Endothelial cell of umbilical vein (primary cell): ENCODE measurements around the gene ABCD3. TPM values are rescaled to one million over a fixed set of nuclear protein-coding genes. Genes with fewer than 3 reads are reported as not detected.

Source experiments
- BruUV-seq: library from RNA; stranded (reverse); fragments of 400-500 nt; replicated peaks from 2 replicates; lab custom pipeline; 2021; lab: Mats Ljungman, UMichigan
- CTCF ChIA-PET: fragments of 300-600, 350-600 bp; sonication (Branson Sonifier 250); formaldehyde crosslinking; loops from one replicate; lab custom pipeline; 2021; ENCODE audit warnings: antibody characterized with exemption, inconsistent platforms; lab: Charles Lee
- POLR2A ChIA-PET: fragments of 300-600, 350-600 bp; sonication (Branson Sonifier 250); formaldehyde crosslinking; loops from one replicate; lab custom pipeline; 2021; ENCODE audit warnings: antibody characterized with exemption, inconsistent platforms; lab: Charles Lee
- DNase-seq: peaks from one replicate; pipeline ENCODE4 v3.0.0-alpha.2; 2011; ENCODE audit warnings: low read depth, low spot score
- FAIRE-seq: peaks from 2 replicates; lab custom pipeline; 2011; peaks lifted over from hg19 to GRCh38; lab: Jason Lieb, UNC
- H2AFZ ChIP-seq: 2 replicates; pipeline ENCODE4 v1.6.0; 2012; ENCODE audit warnings: low read depth, low read length, control low read depth, inconsistent platforms
- H3K27ac ChIP-seq: 2 replicates; pipeline ENCODE4 v1.5.1; 2011; ENCODE audit warnings: low read depth, mild to moderate bottlenecking, control low read depth, low read length, moderate library complexity; ENCODE audit not compliant: insufficient read depth
- H3K27me3 ChIP-seq, 2 experiments: 2 replicates each; pipeline versions ENCODE4 v1.6.0 to v1.6.1; 2011; ENCODE audit warnings: low read length in 2 of 2, mixed read lengths in 1 of 2; ENCODE audit not compliant: control insufficient read depth in 2 of 2, insufficient read depth in 2 of 2
- H3K36me3 ChIP-seq, 2 experiments: 2 replicates in 1 of 2; 3 replicates in 1 of 2; pipeline ENCODE4 v1.5.1; 2011; ENCODE audit warnings: low read length in 2 of 2, mild to moderate bottlenecking in 1 of 2, moderate library complexity in 1 of 2; ENCODE audit not compliant: control insufficient read depth in 2 of 2, insufficient read depth in 2 of 2; ENCODE audit errors: extremely low read depth in 1 of 2
- H3K4me1 ChIP-seq: 3 replicates; pipeline ENCODE4 v1.5.1; 2011; ENCODE audit warnings: mild to moderate bottlenecking, low read length; ENCODE audit not compliant: control insufficient read depth, insufficient read depth; ENCODE audit errors: extremely low read depth
- H3K4me2 ChIP-seq: 2 replicates; pipeline ENCODE4 v1.6.1; 2011; ENCODE audit warnings: low read length, control low read depth, mixed read lengths; ENCODE audit not compliant: insufficient read depth
- H3K4me3 ChIP-seq, 3 experiments: fragments of 200-600 bp in 1 of 3; sonication (generic), shearing (Covaris generic) in 1 of 3; replicated peaks in 1 of 3; 2 replicates each; pipeline ENCODE4 v1.5.1; 2011 to 2016; ENCODE audit warnings: control low read depth in 3 of 3, low read length in 3 of 3, mild to moderate bottlenecking in 2 of 3, inconsistent platforms in 1 of 3, low read depth in 1 of 3, moderate library complexity in 1 of 3; ENCODE audit not compliant: insufficient read depth in 1 of 3
- H3K79me2 ChIP-seq: 2 replicates; pipeline ENCODE4 v1.6.0; 2012; ENCODE audit warnings: low read length, inconsistent platforms; ENCODE audit not compliant: control insufficient read depth, insufficient read depth
- H3K9ac ChIP-seq: replicated peaks from 2 replicates; pipeline ENCODE3; 2011; ENCODE audit warnings: low read length, control low read depth; ENCODE audit not compliant: insufficient read depth; ENCODE audit errors: extremely low read depth
- H3K9me1 ChIP-seq: replicated peaks from 3 replicates; pipeline ENCODE4 v1.6.0; 2011; ENCODE audit warnings: mild to moderate bottlenecking, low read length; ENCODE audit not compliant: control insufficient read depth, insufficient read depth; ENCODE audit errors: extremely low read depth
- H3K9me3 ChIP-seq: replicated peaks from 2 replicates; pipeline ENCODE4 v1.5.1; 2012; ENCODE audit warnings: low read length, inconsistent platforms; ENCODE audit not compliant: control insufficient read depth, insufficient read depth
- H4K20me1 ChIP-seq: replicated peaks from 2 replicates; pipeline ENCODE3; 2011; ENCODE audit warnings: mild to moderate bottlenecking, low read length; ENCODE audit not compliant: control insufficient read depth, insufficient read depth; ENCODE audit errors: extremely low read depth
- CTCF ChIP-seq, 2 donors: IDR thresholded peaks; 1 replicate in 1 of 2; 2 replicates in 1 of 2; pipeline ENCODE4 v1.5.1; 2011; ENCODE audit warnings: low read length in 2 of 2, mild to moderate bottlenecking in 2 of 2, moderate library complexity in 2 of 2, control low read depth in 1 of 2, inconsistent platforms in 1 of 2, low read depth in 1 of 2; ENCODE audit not compliant: insufficient read depth in 1 of 2; ENCODE audit errors: extremely low read depth in 1 of 2
- EZH2 ChIP-seq: IDR thresholded peaks from 2 replicates; pipeline ENCODE4 v1.6.1; 2012; ENCODE audit warnings: borderline replicate concordance, low read depth, mild to moderate bottlenecking, moderate library complexity, low read length, inconsistent platforms; ENCODE audit not compliant: severe bottlenecking
- GATA2 ChIP-seq: IDR thresholded peaks from 2 replicates; pipeline ENCODE4 v1.7.0; 2011; ENCODE audit warnings: low read depth, mild to moderate bottlenecking, moderate library complexity, mixed read lengths, low read length; ENCODE audit not compliant: insufficient read length, insufficient read depth
- JUN ChIP-seq: IDR thresholded peaks from 2 replicates; pipeline ENCODE4 v1.6.1; 2011; ENCODE audit warnings: borderline replicate concordance, low read depth; ENCODE audit not compliant: insufficient read length, insufficient read depth
- MAX ChIP-seq: IDR thresholded peaks from 2 replicates; pipeline ENCODE4 v1.6.1; 2011; ENCODE audit not compliant: insufficient read depth, insufficient read length
- POLR2A ChIP-seq: IDR thresholded peaks from 2 replicates; pipeline ENCODE4 v1.6.1; 2012; ENCODE audit warnings: low read depth, mild to moderate bottlenecking, control low read depth, low read length
- POLR2AphosphoS5 ChIP-seq: IDR thresholded peaks from 2 replicates; pipeline ENCODE4 v1.6.1; 2012; ENCODE audit warnings: low read depth, mild to moderate bottlenecking, control low read depth, low read length, moderate library complexity; ENCODE audit not compliant: insufficient read depth
- dilution Hi-C: fragments of 300-500 bp; cut with MboI; formaldehyde crosslinking; loops from one replicate; pipeline ENCODE4 v1.15.0; 2019; ENCODE audit warnings: low sequenced_read_pairs; ENCODE audit not compliant: extremely low pct_ligation_motif_present
- intact Hi-C: fragments of 100-400 bp; cut with micrococcal nuclease; formaldehyde crosslinking; loops from one replicate; pipeline ENCODE4 v1.10.0; 2022
- polyA plus RNA-seq, 4 experiments: library from polyadenylated mRNA; depleted of rRNA in 3 of 4; stranded (reverse) in 3 of 4; unstranded in 1 of 4; fragments of >200 nt; gene quantifications; 2 replicates each; pipeline versions ENCODE4 v1.2.1 to v1.2.3, GENCODE V29; 2011 to 2012; ENCODE audit warnings: missing spikeins in 1 of 4
- total RNA-seq: library from RNA; stranded (reverse); gene quantifications from 2 replicates; pipeline ENCODE4 v1.2.3, GENCODE V29; 2021

Gene ABCD3
- total and polyA plus RNA-seq, 2 donors (not counting 3 experiments of a cell fraction or from before 2014, with no cell fraction given): 6.3 to 31.6 TPM

- H3K9me1 ChIP-seq: no peaks in the 10 kb centered on the region
- H3K4me1 ChIP-seq: no peaks in the 10 kb centered on the region
- no peak overlapping the region for H3K27ac ChIP-seq
- intact Hi-C loops (no loop called here), dilution Hi-C loops (no loop called here)
- H3K9me3 ChIP-seq: no peaks in the 10 kb centered on the region
- no peak overlapping the region for H3K9ac ChIP-seq
- H4K20me1 ChIP-seq: no peaks in the 10 kb centered on the region
- CTCF ChIA-PET: no interaction called here
- H3K79me2 ChIP-seq: no peaks in the 10 kb centered on the region
- H3K36me3 ChIP-seq: no peaks in the 10 kb centered on the region
- no TSS peak for BruUV-seq
- no peak overlapping the region for H3K4me2 ChIP-seq
- no peak overlapping the region for H2AFZ ChIP-seq
- DNase-seq: no peak
- TF ChIP-seq POLR2A (no peak), JUN (no peak), MAX (no peak), POLR2AphosphoS5 (no peak), GATA2 (no peak), EZH2 (no peak)
- H3K27me3 ChIP-seq: peaks cover 0 to 1% of the 10 kb centered on the region in 2 experiments
- POLR2A ChIA-PET: no interaction called here
- H3K4me3 ChIP-seq: no peak overlapping the region
- no peak for FAIRE-seq
Measured at GRCh38 chr1:94550800-94551241, 132.6 kb downstream of the ABCD3 start.

GRCh38 chr1:94551449-94551848, 133.3 kb downstream of the ABCD3 start:
- intact Hi-C loops (no loop called here), dilution Hi-C loops (no loop called here)
- Histone ChIP-seq H3K9ac (no peak overlapping the region), H3K4me3 (no peak overlapping the region), H3K79me2 (no peaks in the 10 kb centered on the region), H2AFZ (no peak overlapping the region), H3K27me3 (peaks cover 0 to 1% of the 10 kb centered on the region in 2 experiments), H3K4me1 (no peaks in the 10 kb centered on the region), H3K9me3 (no peaks in the 10 kb centered on the region), H3K36me3 (no peaks in the 10 kb centered on the region), H4K20me1 (no peaks in the 10 kb centered on the region), H3K4me2 (no peak overlapping the region), H3K9me1 (no peaks in the 10 kb centered on the region), H3K27ac (no peak overlapping the region)
- POLR2A ChIA-PET: no interaction called here
- FAIRE-seq: no peak
- BruUV-seq: no TSS peak
- TF ChIP-seq CTCF (IDR thresholded peaks at IDR 0.05; ENCODE audit: extremely low read depth in 1 of 2, insufficient read depth in 1 of 2, low read depth in 1 of 2, low read length in 2 of 2): no peak
- CTCF ChIA-PET: no interaction called here
- no peak for DNase-seq
